Activated effector memory CD4-positive, alpha-beta T cell treated with anti-CD3 and anti-CD28 coated beads, Interleukin-2, amount 50 U/mL, for 16 hours (primary cell): ENCODE data around the gene SLC47A2.

Source experiments
- DNase-seq: peaks from one replicate; pipeline ENCODE4 v3.0.0-alpha.2; 2020

Gene SLC47A2

GRCh38 chr17:19642373-19642893 lies 74.0 kb downstream of the SLC47A2 start:
- DNase-seq: no peak

GRCh38 chr17:19641687-19642372 lies 74.6 kb downstream of the SLC47A2 start:
- no peak for DNase-seq

GRCh38 chr17:19631905-19632304 lies 84.5 kb downstream of the SLC47A2 start:
- DNase-seq: no peak

DNA sequence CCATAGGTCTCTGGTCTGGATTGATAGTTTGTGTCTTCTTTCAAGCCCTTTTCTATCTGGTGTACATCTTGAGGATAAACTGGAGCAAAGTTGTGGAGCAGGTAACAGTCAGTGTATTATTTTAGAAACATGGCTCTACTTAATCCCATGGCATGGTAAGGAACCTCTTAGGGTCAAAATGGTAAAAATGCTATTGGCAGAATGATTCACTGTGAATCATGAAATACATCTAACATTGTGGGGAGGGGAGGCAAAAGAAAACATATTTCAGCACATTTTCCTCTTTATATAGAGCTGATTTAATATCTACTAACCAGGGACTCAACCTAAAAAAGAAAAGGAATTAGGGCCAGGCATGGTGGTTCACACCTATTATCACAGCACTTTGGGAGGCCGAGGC lies 85.7 kb downstream of the SLC47A2 start:
- DNase-seq: no peak

- DNase-seq: no peak
Observed at GRCh38 chr17:19630035-19630434, 86.3 kb downstream of the SLC47A2 start.

DNA sequence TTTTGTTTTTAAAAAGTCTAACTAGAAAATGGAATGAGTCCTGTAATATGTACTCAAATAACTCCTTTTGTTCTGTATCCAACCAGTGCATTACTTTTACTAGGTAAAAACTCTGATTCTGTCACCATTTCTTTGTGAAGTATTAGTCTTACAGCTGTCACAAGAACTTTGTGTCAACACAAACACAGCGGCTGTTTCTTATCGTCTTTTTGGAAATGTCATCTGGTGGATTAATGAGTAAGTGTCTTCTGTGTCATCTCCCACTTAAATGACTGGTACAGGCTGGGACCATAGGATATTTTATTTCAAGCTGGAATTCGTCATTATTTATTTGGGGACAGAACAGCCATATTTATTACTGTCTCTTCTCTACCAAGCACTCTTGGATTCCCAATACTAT lies 86.9 kb downstream of the SLC47A2 start:
- DNase-seq: no peak
